HepG2 (cell line): Measurements from ENCODE around the gene OGFOD3. TPM values are rescaled to one million over a fixed set of nuclear protein-coding genes. Genes with fewer than 3 reads are reported as not detected.

ENCODE experiments used
- ARNT2 ChIP-seq: sonication (generic); formaldehyde crosslinking; IDR thresholded peaks from 2 replicates; pipeline ENCODE4 v1.8.0; 2022; ENCODE audit warnings: mild to moderate bottlenecking, low read depth, missing genetic modification reagents, moderate library complexity
- CBX1 ChIP-seq: IDR thresholded peaks from one replicate; pipeline ENCODE4 v1.6.1; 2016; ENCODE audit warnings: antibody characterized with exemption, low read depth
- HNF4A ChIP-seq: sonication (generic); formaldehyde crosslinking; IDR thresholded peaks from 2 replicates; pipeline ENCODE4 v1.4.0; 2020; ENCODE audit warnings: missing genetic modification reagents
- SALL1 ChIP-seq: sonication (generic); formaldehyde crosslinking; IDR thresholded peaks from 2 replicates; pipeline ENCODE4 v1.8.0; 2022; ENCODE audit warnings: mild to moderate bottlenecking, missing genetic modification reagents
- SMAD9 ChIP-seq: sonication (generic); formaldehyde crosslinking; IDR thresholded peaks from 2 replicates; pipeline ENCODE4 v1.5.1; 2020; ENCODE audit warnings: mild to moderate bottlenecking, missing genetic modification reagents
- SP4 ChIP-seq: sonication (generic); formaldehyde crosslinking; IDR thresholded peaks from 2 replicates; pipeline ENCODE4 v1.8.1; 2023; ENCODE audit warnings: mild to moderate bottlenecking, missing genetic modification reagents
- TRAFD1 ChIP-seq: sonication (generic); formaldehyde crosslinking; IDR thresholded peaks from 2 replicates; pipeline ENCODE4 v1.5.1; 2020; ENCODE audit warnings: missing genetic modification reagents, mild to moderate bottlenecking, borderline replicate concordance
- ZBTB21 ChIP-seq: sonication (generic); formaldehyde crosslinking; IDR thresholded peaks from 2 replicates; pipeline ENCODE4 v1.4.0; 2020; ENCODE audit warnings: missing genetic modification reagents
- ZFP1 ChIP-seq: IDR thresholded peaks from 2 replicates; pipeline ENCODE4 v1.6.1; 2016
- ZFP90 ChIP-seq: sonication (generic); formaldehyde crosslinking; IDR thresholded peaks from 2 replicates; pipeline ENCODE4 v1.8.0; 2022; ENCODE audit warnings: missing genetic modification reagents, mild to moderate bottlenecking, inconsistent platforms, borderline replicate concordance
- ZNF343 ChIP-seq: sonication (generic); formaldehyde crosslinking; IDR thresholded peaks from 2 replicates; pipeline ENCODE4 v1.4.0; 2020; ENCODE audit warnings: mild to moderate bottlenecking, missing genetic modification reagents
- ZNF431 ChIP-seq: sonication (generic); formaldehyde crosslinking; IDR thresholded peaks from 2 replicates; pipeline ENCODE4 v1.9.0; 2022; ENCODE audit warnings: missing genetic modification reagents, low read depth, mild to moderate bottlenecking, borderline replicate concordance
- polyA plus RNA-seq, 8 experiments: library from polyadenylated mRNA; depleted of rRNA in 3 of 8; stranded (reverse) in 7 of 8; unstranded in 1 of 8; fragments of >200 nt; fragmentation: Illumina TruSeq in 4 of 8; extraction: Trizol in 4 of 8; gene quantifications; 2 replicates each; pipeline versions ENCODE4 v1.2.1 to v1.2.3, GENCODE V29; 2011 to 2016; ENCODE audit warnings: low read depth in 4 of 8, missing spikeins in 1 of 8, mixed read lengths in 1 of 8; ENCODE audit not compliant: insufficient read depth in 1 of 8
- total RNA-seq, 5 experiments: library from RNA; depleted of rRNA; stranded (reverse); fragments of >200 nt; fragmentation: Illumina TruSeq; extraction: Trizol; gene quantifications; 2 replicates each; pipeline ENCODE4 v1.2.3, GENCODE V29; 2016; ENCODE audit warnings: low read depth in 1 of 5
- TF ChIP-seq, protein P1 (sequence below): sonication (generic); formaldehyde crosslinking; IDR thresholded peaks from 2 replicates; pipeline ENCODE4; 2020; ENCODE audit warnings: missing genetic modification reagents, mild to moderate bottlenecking, borderline replicate concordance
- TF ChIP-seq, protein P2 (sequence below): IDR thresholded peaks from 2 replicates; pipeline ENCODE4 v1.6.1; 2012; ENCODE audit warnings: low read depth, low read length, improper control_type of control experiment
- TF ChIP-seq, protein P3 (sequence below), 2 experiments: sonication (generic) in 1 of 2; formaldehyde crosslinking in 1 of 2; IDR thresholded peaks; 2 replicates each; pipeline versions ENCODE4 v1.6.1 to v1.9.0; 2014 to 2022; ENCODE audit warnings: antibody characterized with exemption in 1 of 2, borderline replicate concordance in 1 of 2, inconsistent platforms in 1 of 2, low read depth in 1 of 2, missing genetic modification reagents in 1 of 2

Gene OGFOD3
- total and polyA plus RNA-seq, 2 of the 13 experiments (the other 11 are each of a cell fraction or from before 2014, with no cell fraction given) = 40.0 to 42.1 TPM

GRCh38 chr17:82418001-82418986, at the start of gene OGFOD3, which contains the start of gene HEXD (continued):
- TF ChIP-seq, protein P1, sequence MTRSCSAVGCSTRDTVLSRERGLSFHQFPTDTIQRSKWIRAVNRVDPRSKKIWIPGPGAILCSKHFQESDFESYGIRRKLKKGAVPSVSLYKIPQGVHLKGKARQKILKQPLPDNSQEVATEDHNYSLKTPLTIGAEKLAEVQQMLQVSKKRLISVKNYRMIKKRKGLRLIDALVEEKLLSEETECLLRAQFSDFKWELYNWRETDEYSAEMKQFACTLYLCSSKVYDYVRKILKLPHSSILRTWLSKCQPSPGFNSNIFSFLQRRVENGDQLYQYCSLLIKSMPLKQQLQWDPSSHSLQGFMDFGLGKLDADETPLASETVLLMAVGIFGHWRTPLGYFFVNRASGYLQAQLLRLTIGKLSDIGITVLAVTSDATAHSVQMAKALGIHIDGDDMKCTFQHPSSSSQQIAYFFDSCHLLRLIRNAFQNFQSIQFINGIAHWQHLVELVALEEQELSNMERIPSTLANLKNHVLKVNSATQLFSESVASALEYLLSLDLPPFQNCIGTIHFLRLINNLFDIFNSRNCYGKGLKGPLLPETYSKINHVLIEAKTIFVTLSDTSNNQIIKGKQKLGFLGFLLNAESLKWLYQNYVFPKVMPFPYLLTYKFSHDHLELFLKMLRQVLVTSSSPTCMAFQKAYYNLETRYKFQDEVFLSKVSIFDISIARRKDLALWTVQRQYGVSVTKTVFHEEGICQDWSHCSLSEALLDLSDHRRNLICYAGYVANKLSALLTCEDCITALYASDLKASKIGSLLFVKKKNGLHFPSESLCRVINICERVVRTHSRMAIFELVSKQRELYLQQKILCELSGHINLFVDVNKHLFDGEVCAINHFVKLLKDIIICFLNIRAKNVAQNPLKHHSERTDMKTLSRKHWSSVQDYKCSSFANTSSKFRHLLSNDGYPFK = no peak
- TF ChIP-seq, protein P2, sequence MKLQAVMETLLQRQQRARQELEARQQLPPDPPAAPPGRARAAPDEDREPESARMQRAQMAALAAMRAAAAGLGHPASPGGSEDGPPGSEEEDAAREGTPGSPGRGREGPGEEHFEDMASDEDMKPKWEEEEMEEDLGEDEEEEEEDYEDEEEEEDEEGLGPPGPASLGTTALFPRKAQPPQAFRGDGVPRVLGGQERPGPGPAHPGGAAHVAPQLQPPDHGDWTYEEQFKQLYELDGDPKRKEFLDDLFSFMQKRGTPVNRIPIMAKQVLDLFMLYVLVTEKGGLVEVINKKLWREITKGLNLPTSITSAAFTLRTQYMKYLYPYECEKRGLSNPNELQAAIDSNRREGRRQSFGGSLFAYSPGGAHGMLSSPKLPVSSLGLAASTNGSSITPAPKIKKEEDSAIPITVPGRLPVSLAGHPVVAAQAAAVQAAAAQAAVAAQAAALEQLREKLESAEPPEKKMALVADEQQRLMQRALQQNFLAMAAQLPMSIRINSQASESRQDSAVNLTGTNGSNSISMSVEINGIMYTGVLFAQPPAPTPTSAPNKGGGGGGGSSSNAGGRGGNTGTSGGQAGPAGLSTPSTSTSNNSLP = no peak; the same call in 1 of the 2 replicates
- TF ChIP-seq ZNF431 (CRISPR knock-in tag) (0 out of 2 replicates have a peak, but pooled peaks have one; percentile 45), CBX1 (peak; percentile 84), HNF4A (CRISPR knock-in tag) (no peak), ARNT2 (peak; percentile 98), SALL1 (CRISPR knock-in tag) (peak; percentile 88), ZFP1 (no peak; the same call in 1 of the 2 replicates), ZFP90 (CRISPR knock-in tag) (no peak), SMAD9 (CRISPR knock-in tag) (no peak), TRAFD1 (CRISPR knock-in tag) (no peak), SP4 (CRISPR knock-in tag) (peak; percentile 99), ZBTB21 (CRISPR knock-in tag) (no peak), ZNF343 (CRISPR knock-in tag) (0 out of 2 replicates have a peak, but pooled peaks have one; percentile 32)
- TF ChIP-seq, protein P3, sequence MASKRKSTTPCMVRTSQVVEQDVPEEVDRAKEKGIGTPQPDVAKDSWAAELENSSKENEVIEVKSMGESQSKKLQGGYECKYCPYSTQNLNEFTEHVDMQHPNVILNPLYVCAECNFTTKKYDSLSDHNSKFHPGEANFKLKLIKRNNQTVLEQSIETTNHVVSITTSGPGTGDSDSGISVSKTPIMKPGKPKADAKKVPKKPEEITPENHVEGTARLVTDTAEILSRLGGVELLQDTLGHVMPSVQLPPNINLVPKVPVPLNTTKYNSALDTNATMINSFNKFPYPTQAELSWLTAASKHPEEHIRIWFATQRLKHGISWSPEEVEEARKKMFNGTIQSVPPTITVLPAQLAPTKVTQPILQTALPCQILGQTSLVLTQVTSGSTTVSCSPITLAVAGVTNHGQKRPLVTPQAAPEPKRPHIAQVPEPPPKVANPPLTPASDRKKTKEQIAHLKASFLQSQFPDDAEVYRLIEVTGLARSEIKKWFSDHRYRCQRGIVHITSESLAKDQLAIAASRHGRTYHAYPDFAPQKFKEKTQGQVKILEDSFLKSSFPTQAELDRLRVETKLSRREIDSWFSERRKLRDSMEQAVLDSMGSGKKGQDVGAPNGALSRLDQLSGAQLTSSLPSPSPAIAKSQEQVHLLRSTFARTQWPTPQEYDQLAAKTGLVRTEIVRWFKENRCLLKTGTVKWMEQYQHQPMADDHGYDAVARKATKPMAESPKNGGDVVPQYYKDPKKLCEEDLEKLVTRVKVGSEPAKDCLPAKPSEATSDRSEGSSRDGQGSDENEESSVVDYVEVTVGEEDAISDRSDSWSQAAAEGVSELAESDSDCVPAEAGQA (IDR thresholded peaks at IDR 0.05; ENCODE audit: low read depth) = peak; percentile 60; the same call in 1 of the 2 replicates
- TF ChIP-seq, protein P3 (CRISPR knock-in tag; IDR thresholded peaks at IDR 0.05; ENCODE audit: borderline replicate concordance) = 0 out of 2 replicates have a peak, but pooled peaks have one; percentile 76
